HG03342 (cell line): Measurements from ENCODE around the gene NOLC1.
"Not testable (repeated sequence)": the region's sequence is repeated elsewhere in the genome, so short reads cannot be mapped to it uniquely, and the experiment has no call there.

ENCODE experiments used
- ATAC-seq: cut with Tn5 transposase; IDR thresholded peaks from one replicate; pipeline ENCODE4 v1.9.1; 2021; ENCODE audit warnings: mild to moderate bottlenecking, moderate library complexity; ENCODE audit not compliant: unreplicated experiment

NOLC1 gene

DNA sequence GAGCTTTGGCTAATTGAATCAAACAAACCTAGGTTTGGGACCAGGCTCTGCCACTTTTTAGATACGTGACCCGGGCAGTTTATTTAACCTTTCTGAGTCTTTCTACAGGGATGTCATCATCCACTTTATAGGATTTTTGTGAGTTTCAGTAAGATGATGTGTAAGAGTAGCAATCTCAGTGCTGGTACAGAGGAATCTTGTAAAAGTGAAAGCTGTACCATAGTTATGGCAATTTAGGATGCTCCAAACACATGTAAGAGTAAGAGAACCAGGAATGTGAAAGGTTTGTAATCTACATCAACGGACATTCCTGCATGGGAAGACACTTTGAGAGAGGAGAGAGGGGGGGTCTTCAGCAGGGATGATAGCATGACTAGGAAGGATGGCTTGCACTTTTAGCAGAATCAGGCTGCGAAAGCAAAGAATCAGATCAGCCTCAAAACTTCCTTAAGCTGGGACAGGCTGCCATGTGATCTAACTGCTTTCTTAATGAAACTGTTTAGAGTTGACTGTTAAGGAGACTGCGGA lies 968 bp downstream of the NOLC1 start:
- no peak for ATAC-seq

GRCh38 chr10:102154466-102155116 lies 2.4 kb downstream of the NOLC1 start:
- ATAC-seq, result no peak

DNA sequence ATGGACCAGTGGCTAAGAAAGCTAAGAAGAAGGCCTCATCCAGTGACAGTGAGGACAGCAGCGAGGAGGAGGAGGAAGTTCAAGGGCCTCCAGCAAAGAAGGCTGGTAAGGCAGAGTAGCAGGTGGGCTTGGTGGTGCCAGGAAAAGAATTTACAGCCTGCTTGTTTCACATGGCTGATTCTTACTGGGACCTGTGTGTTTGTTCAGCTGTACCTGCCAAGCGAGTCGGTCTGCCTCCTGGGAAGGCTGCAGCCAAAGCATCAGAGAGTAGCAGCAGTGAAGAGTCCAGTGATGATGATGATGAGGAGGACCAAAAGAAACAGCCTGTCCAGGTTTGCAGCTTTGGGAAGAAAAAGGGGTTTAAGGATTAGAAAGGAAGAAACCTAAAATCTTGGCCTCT lies 5.0 kb downstream of the NOLC1 start:
- no peak for ATAC-seq

DNA sequence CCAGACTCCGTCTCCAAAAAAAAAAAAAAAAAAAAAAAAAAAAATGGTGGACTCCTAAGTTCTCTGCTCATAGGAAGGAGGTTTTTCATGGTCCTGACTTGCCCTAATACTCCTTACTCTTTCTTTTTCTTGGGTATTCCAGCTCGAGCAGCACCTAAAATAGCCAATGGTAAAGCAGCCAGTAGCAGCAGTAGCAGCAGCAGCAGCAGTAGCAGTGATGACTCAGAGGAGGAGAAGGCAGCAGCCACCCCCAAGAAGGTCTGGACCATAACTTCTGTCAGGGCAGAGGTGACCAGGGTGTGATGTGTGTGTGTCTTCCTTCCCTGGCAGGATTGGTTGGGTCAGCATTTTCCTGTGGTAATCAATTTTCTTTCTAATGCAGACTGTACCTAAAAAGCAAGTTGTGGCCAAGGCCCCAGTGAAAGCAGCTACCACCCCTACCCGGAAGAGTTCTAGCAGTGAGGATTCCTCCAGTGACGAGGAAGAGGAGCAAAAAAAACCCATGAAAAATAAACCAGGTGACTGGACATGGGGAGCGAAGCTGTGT lies 6.9 kb downstream of the NOLC1 start:
- no peak for ATAC-seq

- no peak for ATAC-seq
Measured at GRCh38 chr10:102159831-102160230, 7.6 kb downstream of the NOLC1 start.

DNA sequence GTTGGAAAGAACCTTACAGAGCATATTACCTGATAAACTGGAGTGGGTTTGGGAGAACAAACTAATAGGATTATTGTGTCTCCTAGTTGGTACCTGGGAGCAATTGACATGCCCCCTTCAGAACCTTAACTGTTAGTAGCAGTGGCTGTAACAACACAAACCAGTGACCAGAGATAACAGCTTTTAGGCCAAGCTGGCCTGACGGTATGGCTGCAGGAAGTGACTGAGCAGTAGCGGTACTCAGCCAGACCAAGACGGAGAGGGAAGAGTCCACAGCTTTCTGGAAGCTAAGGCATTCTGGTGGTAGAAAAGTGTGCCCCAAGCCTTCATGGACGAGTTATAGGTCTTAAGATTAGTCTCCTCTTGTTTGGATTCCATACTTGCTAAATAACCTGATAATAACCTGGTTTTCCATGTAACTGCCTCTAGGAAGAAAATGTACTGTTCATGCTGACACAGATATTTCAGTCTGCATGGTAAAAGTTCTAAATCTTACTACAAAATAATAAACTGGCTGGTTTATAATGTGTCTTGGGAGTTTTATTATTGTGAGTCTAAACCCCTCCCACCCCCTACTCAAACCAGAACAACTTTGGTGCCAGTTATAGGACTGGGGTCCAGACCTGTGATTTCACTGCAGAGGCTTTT lies 11.3 kb downstream of the NOLC1 start:
- no peak for ATAC-seq

DNA sequence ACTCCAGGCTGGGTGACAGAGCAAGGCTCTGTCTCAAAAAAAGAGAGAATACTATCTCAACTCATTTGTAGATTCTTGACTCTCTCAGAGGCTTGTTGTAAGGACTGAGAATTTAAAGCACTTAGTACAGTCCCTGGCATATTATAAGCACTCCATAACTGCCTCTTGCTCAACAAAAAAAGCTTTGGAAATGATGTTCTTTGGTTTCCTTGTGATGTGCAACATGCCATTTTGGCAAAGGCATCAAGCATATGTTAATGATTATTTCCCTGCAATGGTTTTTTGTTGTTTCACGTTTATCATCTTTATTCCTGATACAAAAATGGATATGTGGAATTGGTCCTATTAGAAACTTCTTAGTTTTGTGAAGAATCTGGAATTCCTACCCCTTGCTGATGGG lies 15.7 kb downstream of the NOLC1 start:
- ATAC-seq, result no peak

DNA sequence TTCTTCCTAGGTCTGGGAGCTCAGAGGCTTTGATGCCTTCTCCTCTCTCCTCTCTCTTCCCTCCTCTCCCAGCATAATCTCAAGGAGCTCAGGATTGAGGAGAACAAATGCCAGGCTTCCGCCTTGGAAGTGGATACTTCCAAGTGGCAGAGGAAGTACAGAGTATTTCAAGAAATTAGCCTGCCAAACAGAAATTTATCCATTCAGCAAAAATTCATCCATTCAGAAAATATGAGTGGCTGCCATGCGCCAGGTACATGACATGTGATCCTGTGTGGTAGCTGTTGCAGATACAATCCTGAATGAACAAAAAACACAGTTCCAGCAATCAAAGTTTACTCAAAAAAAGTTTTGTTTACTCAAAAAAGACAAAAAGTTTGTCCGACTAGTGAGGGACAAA lies 18.4 kb downstream of the NOLC1 start:
- no peak for ATAC-seq

- ATAC-seq, result no peak
Measured at GRCh38 chr10:102172288-102172687, 20.1 kb downstream of the NOLC1 start.

- ATAC-seq, result no peak
Measured at GRCh38 chr10:102175415-102175814, 23.2 kb downstream of the NOLC1 start.

DNA sequence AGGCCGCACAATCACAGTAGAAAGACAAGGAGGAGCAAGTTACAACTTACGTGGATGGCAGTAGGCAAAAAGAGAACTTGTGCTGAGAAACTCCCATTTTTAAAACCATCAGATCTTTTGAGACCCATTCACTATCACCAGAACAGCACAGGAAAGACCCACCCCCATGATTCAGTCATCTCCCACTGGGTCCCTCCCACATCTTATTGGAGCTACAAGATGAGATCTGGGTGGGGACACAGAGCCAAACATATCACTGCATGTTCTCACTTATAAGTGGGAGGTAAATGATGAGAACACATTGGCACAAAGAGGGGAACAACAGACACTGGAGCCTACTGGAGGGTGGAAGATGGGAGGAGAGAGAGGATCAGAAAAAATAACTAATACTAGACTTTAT lies 32.4 kb downstream of the NOLC1 start:
- no peak for ATAC-seq

- no peak for ATAC-seq
Measured at GRCh38 chr10:102185272-102185671, 33.1 kb downstream of the NOLC1 start.

GRCh38 chr10:102185811-102186527 lies 33.8 kb downstream of the NOLC1 start:
- no peak for ATAC-seq

GRCh38 chr10:102188298-102188940 lies 36.2 kb downstream of the NOLC1 start:
- no peak for ATAC-seq

GRCh38 chr10:102188941-102189898 lies 37.0 kb downstream of the NOLC1 start:
- not testable (repeated sequence) for ATAC-seq

- no peak for ATAC-seq
Measured at GRCh38 chr10:102191956-102192355, 39.8 kb downstream of the NOLC1 start.

GRCh38 chr10:102195296-102195870 lies 43.2 kb downstream of the NOLC1 start:
- ATAC-seq, result no peak

GRCh38 chr10:102196893-102197292 lies 44.7 kb downstream of the NOLC1 start:
- no peak for ATAC-seq

DNA sequence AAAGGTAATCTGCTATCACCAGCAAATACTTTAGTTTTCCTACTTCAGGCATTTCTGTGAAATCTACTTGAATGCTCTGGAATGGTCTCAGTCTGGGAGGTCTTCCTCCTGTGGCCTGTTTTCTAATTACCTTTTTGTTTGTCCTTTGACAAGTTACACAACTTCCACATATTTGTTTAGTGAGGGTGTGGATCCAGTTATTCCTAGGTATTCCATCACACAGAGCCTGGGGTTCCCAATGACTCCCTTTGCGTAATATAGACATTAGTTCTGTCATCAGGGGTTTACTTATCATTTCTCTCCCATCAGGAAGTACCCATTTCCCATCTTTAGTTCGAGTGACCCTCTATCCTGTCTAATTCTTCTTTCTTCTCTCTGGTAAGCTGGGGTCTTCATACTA lies 45.8 kb downstream of the NOLC1 start:
- ATAC-seq, result no peak
